ENCODE measurements around the gene BBS1.

GRCh38 chr11:66546368-66546965, 36.0 kb downstream of the BBS1 start, which contains the start of gene ACTN3:
- TF ChIP-seq CTCF (conservative IDR thresholded peaks at IDR 0.05; ENCODE audit: low read length) (no peak), EZH2phosphoT487 (IDR thresholded peaks at IDR 0.05; ENCODE audit: borderline replicate concordance) (no peak)
